Neural cell (in vitro differentiated cells): ENCODE measurements around the gene ZCCHC24. TPM values are rescaled to one million over a fixed set of nuclear protein-coding genes. Genes with fewer than 3 reads are reported as not detected.

Experiments used
- H2AFZ ChIP-seq: fragments of 200-600, 300-800 bp; sonication (generic), shearing (Covaris generic); 2 replicates; pipeline ENCODE4 v1.6.0; 2014; ENCODE audit warnings: low read depth, mild to moderate bottlenecking, antibody characterized with exemption, low read length, moderate library complexity
- H3F3A ChIP-seq: fragments of 200-600 bp; shearing (Covaris generic); 2 replicates; pipeline ENCODE4 v1.6.1; 2016; ENCODE audit warnings: mild to moderate bottlenecking, moderate library complexity, mixed read lengths, antibody characterized with exemption, low read length; ENCODE audit not compliant: insufficient read depth, poor library complexity, severe bottlenecking
- H3K27ac ChIP-seq: fragments of 200-600, 300-800 bp; sonication (generic), shearing (Covaris generic); 2 replicates; pipeline ENCODE4 v1.5.1; 2014; ENCODE audit warnings: mild to moderate bottlenecking, low read length, moderate library complexity
- H3K27me3 ChIP-seq: fragments of 300-800, 200-600 bp; sonication (generic), shearing (Covaris generic); 2 replicates; pipeline ENCODE4 v1.6.0; 2014; ENCODE audit warnings: mild to moderate bottlenecking, low read depth, low read length, moderate library complexity; ENCODE audit not compliant: insufficient read depth
- H3K36me3 ChIP-seq: fragments of 300-800, 200-600 bp; sonication (generic), shearing (Covaris generic); 2 replicates; pipeline ENCODE4 v1.5.1; 2014; ENCODE audit warnings: mild to moderate bottlenecking, antibody characterized with exemption, low read length, moderate library complexity; ENCODE audit not compliant: insufficient read depth
- H3K4me2 ChIP-seq: fragments of 300-800, 200-600 bp; sonication (generic), shearing (Covaris generic); 2 replicates; pipeline ENCODE4 v1.6.0; 2014; ENCODE audit warnings: mild to moderate bottlenecking, low read length
- H3K4me3 ChIP-seq: fragments of 300-800, 200-600 bp; sonication (generic), shearing (Covaris generic); 2 replicates; pipeline ENCODE4 v1.5.1; 2014; ENCODE audit warnings: mild to moderate bottlenecking, low read length, moderate library complexity
- H3K79me2 ChIP-seq: fragments of 200-600 bp; shearing (Covaris generic); replicated peaks from 2 replicates; pipeline ENCODE4 v1.6.0; 2014; ENCODE audit warnings: mild to moderate bottlenecking, low read length, moderate library complexity; ENCODE audit not compliant: insufficient read depth
- H3K9ac ChIP-seq: fragments of 300-800, 200-600 bp; sonication (generic), shearing (Covaris generic); 2 replicates; pipeline ENCODE4 v1.6.1; 2016; ENCODE audit warnings: mild to moderate bottlenecking, low read length, mixed read lengths
- H3K9me2 ChIP-seq: fragments of 200-600 bp; shearing (Covaris generic); 2 replicates; pipeline ENCODE4 v1.6.1; 2016; ENCODE audit warnings: mild to moderate bottlenecking, low read length, mixed read lengths; ENCODE audit not compliant: insufficient read depth
- H3K9me3 ChIP-seq: fragments of 200-600, 300-800 bp; sonication (generic), shearing (Covaris generic); 2 replicates; pipeline ENCODE4 v1.6.1; 2016; ENCODE audit warnings: mild to moderate bottlenecking, mixed run types, low read length, moderate library complexity, mixed read lengths
- H4K20me1 ChIP-seq: fragments of 200-600 bp; shearing (Covaris generic); 2 replicates; pipeline ENCODE4 v1.6.1; 2016; ENCODE audit warnings: mild to moderate bottlenecking, mixed run types; ENCODE audit not compliant: insufficient read depth
- EP300 ChIP-seq: fragments of 450-650 bp; conservative IDR thresholded peaks from 2 replicates; pipeline ENCODE4 v1.6.1; 2014; ENCODE audit warnings: antibody characterized with exemption, mild to moderate bottlenecking, moderate library complexity; ENCODE audit not compliant: poor library complexity, severe bottlenecking
- EZH2 ChIP-seq: fragments of 200-600, 300-800 bp; shearing (Covaris generic), sonication (generic); IDR thresholded peaks from 2 replicates; pipeline ENCODE4 v1.6.1; 2014; ENCODE audit warnings: antibody characterized with exemption, low read length, borderline replicate concordance, mild to moderate bottlenecking; ENCODE audit not compliant: insufficient read depth, poor library complexity, severe bottlenecking
- MXI1 ChIP-seq: fragments of 450-650 bp; conservative IDR thresholded peaks from 2 replicates; pipeline ENCODE4 v1.6.1; 2014; ENCODE audit warnings: antibody characterized with exemption, mild to moderate bottlenecking; ENCODE audit not compliant: poor library complexity, severe bottlenecking
- POLR2AphosphoS5 ChIP-seq: IDR thresholded peaks from 2 replicates; pipeline ENCODE4 v1.6.1; 2012
- RAD21 ChIP-seq: fragments of 450-650 bp; conservative IDR thresholded peaks from 2 replicates; pipeline ENCODE4 v1.6.1; 2014; ENCODE audit warnings: antibody characterized with exemption, mild to moderate bottlenecking, moderate library complexity
- SMC3 ChIP-seq: fragments of 450-650 bp; conservative IDR thresholded peaks from 2 replicates; pipeline ENCODE4 v1.6.1; 2014; ENCODE audit warnings: antibody characterized with exemption, mild to moderate bottlenecking, moderate library complexity; ENCODE audit not compliant: poor library complexity
- TAF1 ChIP-seq: IDR thresholded peaks from 2 replicates; pipeline ENCODE4 v1.6.1; 2012; ENCODE audit warnings: low read depth
- polyA plus RNA-seq: library from polyadenylated mRNA; depleted of rRNA; stranded (reverse); fragments of >200 nt; gene quantifications from 2 replicates; pipeline ENCODE4 v1.2.3, GENCODE V29; 2014
- TF ChIP-seq, protein P1 (sequence below): fragments of 450-650 bp; IDR thresholded peaks from 2 replicates; pipeline ENCODE4 v1.5.1; 2014; ENCODE audit warnings: antibody characterized with exemption, mild to moderate bottlenecking, moderate library complexity; ENCODE audit not compliant: poor library complexity, severe bottlenecking
- TF ChIP-seq, protein P2 (sequence below): IDR thresholded peaks from 2 replicates; pipeline ENCODE4 v1.6.1; 2012; ENCODE audit warnings: borderline replicate concordance

ZCCHC24 gene
- polyA plus RNA-seq, 1 donor from 2014 or later: not detected

DNA sequence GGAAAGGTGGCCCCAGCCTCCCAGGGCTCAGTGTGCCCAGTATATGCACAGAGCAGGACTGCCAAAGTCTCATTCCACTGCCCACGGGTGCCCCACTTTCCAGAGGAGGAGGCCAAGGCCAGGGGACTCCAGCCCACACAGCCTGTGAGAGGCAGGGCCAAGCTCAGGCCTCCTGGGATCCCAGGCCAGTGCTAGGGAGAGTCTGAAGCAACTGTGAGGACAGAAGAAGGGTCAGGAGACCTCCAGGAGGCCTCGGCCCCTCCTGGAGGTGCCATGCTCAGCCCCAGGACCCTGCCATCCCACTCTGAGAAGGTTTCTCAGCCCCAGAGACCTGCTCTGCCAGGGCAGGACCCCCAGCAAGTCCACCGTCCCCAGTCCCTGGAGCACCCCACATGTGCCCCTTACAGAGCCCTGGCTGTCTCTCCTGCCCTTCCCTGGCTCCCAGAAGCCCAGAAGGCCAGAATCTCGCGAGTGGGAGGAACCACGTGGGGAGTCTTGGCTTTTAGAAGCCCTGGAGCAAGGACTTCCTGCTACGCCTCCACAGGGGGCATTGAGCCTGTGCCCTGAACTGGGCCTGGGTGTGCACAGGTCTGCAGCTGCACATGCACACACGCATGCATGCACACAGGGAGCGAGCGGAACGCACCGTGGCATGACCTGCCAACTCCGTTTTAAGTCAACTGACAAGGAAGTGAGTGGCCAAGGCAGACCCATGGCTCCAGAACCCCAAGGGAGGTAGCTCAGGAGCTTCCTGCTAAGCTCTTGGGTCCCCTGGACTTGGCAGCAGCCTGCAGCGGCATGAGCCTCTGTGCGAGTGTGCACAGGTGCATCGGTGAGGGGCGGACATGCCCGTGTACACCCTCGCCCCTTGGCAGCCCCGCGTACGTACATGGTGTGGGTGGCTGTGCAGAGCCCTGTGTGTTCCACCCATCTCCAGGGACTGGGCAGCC, 33.6 kb downstream of the ZCCHC24 start:
- Histone ChIP-seq H3K79me2 (no peaks in the 10 kb centered on the region), H4K20me1 (no peaks in the 10 kb centered on the region), H3K36me3 (no peaks in the 10 kb centered on the region), H3K9me2 (no peaks in the 10 kb centered on the region), H3K27ac (no peak overlapping the region), H3K4me2 (no peak overlapping the region), H3K27me3 (no peaks in the 10 kb centered on the region), H3F3A (no peaks in the 10 kb centered on the region), H2AFZ (no peak overlapping the region), H3K9me3 (no peaks in the 10 kb centered on the region), H3K4me3 (no peak overlapping the region), H3K9ac (no peak overlapping the region)
- TF ChIP-seq SMC3: no peak
- TF ChIP-seq TAF1: no peak
- no peak for TF ChIP-seq POLR2AphosphoS5
- TF ChIP-seq, protein P1, sequence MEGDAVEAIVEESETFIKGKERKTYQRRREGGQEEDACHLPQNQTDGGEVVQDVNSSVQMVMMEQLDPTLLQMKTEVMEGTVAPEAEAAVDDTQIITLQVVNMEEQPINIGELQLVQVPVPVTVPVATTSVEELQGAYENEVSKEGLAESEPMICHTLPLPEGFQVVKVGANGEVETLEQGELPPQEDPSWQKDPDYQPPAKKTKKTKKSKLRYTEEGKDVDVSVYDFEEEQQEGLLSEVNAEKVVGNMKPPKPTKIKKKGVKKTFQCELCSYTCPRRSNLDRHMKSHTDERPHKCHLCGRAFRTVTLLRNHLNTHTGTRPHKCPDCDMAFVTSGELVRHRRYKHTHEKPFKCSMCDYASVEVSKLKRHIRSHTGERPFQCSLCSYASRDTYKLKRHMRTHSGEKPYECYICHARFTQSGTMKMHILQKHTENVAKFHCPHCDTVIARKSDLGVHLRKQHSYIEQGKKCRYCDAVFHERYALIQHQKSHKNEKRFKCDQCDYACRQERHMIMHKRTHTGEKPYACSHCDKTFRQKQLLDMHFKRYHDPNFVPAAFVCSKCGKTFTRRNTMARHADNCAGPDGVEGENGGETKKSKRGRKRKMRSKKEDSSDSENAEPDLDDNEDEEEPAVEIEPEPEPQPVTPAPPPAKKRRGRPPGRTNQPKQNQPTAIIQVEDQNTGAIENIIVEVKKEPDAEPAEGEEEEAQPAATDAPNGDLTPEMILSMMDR: no peak
- no peak for TF ChIP-seq RAD21

DNA sequence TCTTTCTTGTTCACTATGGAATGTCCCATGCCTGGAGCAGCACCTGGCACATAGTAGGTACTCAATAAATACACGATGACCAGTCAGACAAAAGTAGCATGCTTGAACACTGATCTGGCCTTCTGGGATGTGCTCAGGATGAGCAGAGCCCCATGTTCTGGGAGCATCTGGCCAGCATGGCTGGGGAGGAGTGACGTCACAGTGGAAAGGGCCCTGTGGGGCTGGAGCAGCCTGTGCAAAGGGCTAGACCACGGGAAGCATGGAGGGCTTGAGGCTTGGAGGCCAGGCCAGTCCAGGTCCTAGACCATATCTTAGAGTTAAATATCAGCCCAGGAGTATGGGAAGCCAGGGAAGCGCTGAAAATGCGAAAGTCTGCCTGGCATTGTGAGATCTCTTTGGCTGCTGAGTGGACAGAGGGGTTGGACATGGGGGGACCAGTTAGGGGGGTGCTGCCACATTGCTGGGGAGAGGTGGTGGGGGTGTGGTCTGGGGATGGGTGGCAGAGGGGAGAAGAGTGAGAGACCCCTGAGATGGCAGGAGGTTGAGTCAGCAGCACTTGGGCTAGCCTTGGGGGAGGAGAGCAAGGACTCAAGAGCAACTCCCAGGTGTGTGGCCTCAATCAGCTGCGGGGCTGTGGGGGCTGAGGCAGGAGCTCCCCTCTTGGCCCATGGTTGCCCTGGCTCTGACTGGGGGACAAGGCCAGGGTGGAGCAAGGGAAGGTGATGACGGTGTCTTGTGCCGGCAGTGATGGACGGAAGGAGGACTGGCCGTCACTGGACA, 34.9 kb downstream of the ZCCHC24 start:
- Histone ChIP-seq H3K9me3 (no peaks in the 10 kb centered on the region), H3K79me2 (no peaks in the 10 kb centered on the region), H3K36me3 (no peaks in the 10 kb centered on the region), H3F3A (no peaks in the 10 kb centered on the region), H3K27me3 (no peaks in the 10 kb centered on the region), H3K4me3 (no peak overlapping the region), H3K9ac (no peak overlapping the region), H3K9me2 (no peaks in the 10 kb centered on the region), H3K4me2 (no peak overlapping the region), H2AFZ (no peak overlapping the region), H4K20me1 (no peaks in the 10 kb centered on the region), H3K27ac (no peak overlapping the region)
- TF ChIP-seq MXI1: no peak
- no peak for TF ChIP-seq RAD21
- no peak for TF ChIP-seq POLR2AphosphoS5
- no peak for TF ChIP-seq TAF1
- TF ChIP-seq EP300: no peak
- TF ChIP-seq, protein P1: no peak
- TF ChIP-seq, protein P2, sequence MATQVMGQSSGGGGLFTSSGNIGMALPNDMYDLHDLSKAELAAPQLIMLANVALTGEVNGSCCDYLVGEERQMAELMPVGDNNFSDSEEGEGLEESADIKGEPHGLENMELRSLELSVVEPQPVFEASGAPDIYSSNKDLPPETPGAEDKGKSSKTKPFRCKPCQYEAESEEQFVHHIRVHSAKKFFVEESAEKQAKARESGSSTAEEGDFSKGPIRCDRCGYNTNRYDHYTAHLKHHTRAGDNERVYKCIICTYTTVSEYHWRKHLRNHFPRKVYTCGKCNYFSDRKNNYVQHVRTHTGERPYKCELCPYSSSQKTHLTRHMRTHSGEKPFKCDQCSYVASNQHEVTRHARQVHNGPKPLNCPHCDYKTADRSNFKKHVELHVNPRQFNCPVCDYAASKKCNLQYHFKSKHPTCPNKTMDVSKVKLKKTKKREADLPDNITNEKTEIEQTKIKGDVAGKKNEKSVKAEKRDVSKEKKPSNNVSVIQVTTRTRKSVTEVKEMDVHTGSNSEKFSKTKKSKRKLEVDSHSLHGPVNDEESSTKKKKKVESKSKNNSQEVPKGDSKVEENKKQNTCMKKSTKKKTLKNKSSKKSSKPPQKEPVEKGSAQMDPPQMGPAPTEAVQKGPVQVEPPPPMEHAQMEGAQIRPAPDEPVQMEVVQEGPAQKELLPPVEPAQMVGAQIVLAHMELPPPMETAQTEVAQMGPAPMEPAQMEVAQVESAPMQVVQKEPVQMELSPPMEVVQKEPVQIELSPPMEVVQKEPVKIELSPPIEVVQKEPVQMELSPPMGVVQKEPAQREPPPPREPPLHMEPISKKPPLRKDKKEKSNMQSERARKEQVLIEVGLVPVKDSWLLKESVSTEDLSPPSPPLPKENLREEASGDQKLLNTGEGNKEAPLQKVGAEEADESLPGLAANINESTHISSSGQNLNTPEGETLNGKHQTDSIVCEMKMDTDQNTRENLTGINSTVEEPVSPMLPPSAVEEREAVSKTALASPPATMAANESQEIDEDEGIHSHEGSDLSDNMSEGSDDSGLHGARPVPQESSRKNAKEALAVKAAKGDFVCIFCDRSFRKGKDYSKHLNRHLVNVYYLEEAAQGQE: no peak
- TF ChIP-seq SMC3: no peak
- TF ChIP-seq EZH2: no peak
